Neutrophil (primary cell): ENCODE results near the gene CORT.
"Not testable (repeated sequence)": the region's sequence is repeated elsewhere in the genome, so short reads cannot be mapped to it uniquely, and the experiment has no call there.

Experiments
- H3K27ac ChIP-seq: fragments of 200-600 bp; sonication (generic); 2 replicates; pipeline ENCODE4 v1.5.1; 2016; ENCODE audit warnings: mild to moderate bottlenecking, moderate library complexity
- H3K27me3 ChIP-seq: fragments of 200-600 bp; sonication (generic); 2 replicates; pipeline ENCODE4 v1.6.0; 2016; ENCODE audit warnings: mild to moderate bottlenecking
- H3K36me3 ChIP-seq: fragments of 200-600 bp; sonication (generic); 2 replicates; pipeline ENCODE4 v1.5.1; 2017
- H3K4me1 ChIP-seq, 2 experiments: fragments of 200-600 bp in 1 of 2; sonication (generic) in 1 of 2; 1 replicate in 1 of 2; 2 replicates in 1 of 2; pipeline versions ENCODE4 v1.5.1 to v1.6.1; 2013 to 2016; ENCODE audit warnings: low read depth in 1 of 2, low read length in 1 of 2, mild to moderate bottlenecking in 1 of 2, moderate library complexity in 1 of 2; ENCODE audit not compliant: control insufficient read depth in 1 of 2, insufficient read depth in 1 of 2
- H3K4me3 ChIP-seq, 2 experiments: fragments of 200-600 bp in 1 of 2; sonication (generic) in 1 of 2; 1 replicate in 1 of 2; 2 replicates in 1 of 2; pipeline ENCODE4 v1.5.1; 2013 to 2016; ENCODE audit warnings: low read depth in 1 of 2, low read length in 1 of 2, mild to moderate bottlenecking in 1 of 2, moderate library complexity in 1 of 2
- H3K9me3 ChIP-seq: fragments of 200-600 bp; sonication (generic); 2 replicates; pipeline ENCODE4 v1.5.1; 2016
- TF ChIP-seq, protein P1 (sequence below): fragments of 200-600 bp; sonication (generic); IDR thresholded peaks from 2 replicates; pipeline ENCODE4 v1.5.1; 2016; ENCODE audit warnings: antibody characterized with exemption

Gene CORT, protein sequence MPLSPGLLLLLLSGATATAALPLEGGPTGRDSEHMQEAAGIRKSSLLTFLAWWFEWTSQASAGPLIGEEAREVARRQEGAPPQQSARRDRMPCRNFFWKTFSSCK

DNA sequence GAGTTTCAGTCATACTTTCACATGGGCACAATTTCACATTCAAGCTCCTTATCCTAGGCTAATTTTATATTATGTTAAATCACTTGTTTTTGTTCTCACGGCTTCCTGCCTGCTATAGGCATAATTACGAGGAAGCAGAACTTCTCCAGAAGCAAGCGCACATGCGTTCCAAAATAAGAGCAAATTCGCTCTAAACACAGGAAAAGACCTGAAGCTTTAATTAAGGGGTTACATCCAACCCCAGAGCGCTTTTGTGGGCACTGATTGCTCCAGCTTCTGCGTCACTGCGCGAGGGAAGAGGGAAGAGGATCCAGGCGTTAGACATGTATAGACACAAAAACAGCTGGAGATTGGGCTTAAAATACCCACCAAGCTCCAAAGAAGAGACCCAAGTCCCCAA lies at the start of gene CORT:
Gene CORT (plus strand): TSS at position 281 of the 400 bp plus-strand sequence. CDS start 193 bp downstream, outside the sequence.
- TF ChIP-seq, protein P1, sequence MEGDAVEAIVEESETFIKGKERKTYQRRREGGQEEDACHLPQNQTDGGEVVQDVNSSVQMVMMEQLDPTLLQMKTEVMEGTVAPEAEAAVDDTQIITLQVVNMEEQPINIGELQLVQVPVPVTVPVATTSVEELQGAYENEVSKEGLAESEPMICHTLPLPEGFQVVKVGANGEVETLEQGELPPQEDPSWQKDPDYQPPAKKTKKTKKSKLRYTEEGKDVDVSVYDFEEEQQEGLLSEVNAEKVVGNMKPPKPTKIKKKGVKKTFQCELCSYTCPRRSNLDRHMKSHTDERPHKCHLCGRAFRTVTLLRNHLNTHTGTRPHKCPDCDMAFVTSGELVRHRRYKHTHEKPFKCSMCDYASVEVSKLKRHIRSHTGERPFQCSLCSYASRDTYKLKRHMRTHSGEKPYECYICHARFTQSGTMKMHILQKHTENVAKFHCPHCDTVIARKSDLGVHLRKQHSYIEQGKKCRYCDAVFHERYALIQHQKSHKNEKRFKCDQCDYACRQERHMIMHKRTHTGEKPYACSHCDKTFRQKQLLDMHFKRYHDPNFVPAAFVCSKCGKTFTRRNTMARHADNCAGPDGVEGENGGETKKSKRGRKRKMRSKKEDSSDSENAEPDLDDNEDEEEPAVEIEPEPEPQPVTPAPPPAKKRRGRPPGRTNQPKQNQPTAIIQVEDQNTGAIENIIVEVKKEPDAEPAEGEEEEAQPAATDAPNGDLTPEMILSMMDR: no peak
- H3K27me3 ChIP-seq: peaks cover 22% of the 10 kb centered on the region
- no peaks in the 10 kb centered on the region for H3K36me3 ChIP-seq
- H3K4me1 ChIP-seq: no peaks in the 10 kb centered on the region
- no peak within 1 kb of the TSS for H3K4me3 ChIP-seq
- H3K27ac ChIP-seq: no peak within 1 kb of the TSS
- no peaks in the 10 kb centered on the region for H3K9me3 ChIP-seq

GRCh38 chr1:10401281-10401680 lies 48.5 kb upstream of the CORT start:
- Histone ChIP-seq H3K4me3 (peak overlapping the region; percentile 92 to 100), H3K36me3 (peaks cover 56% of the 10 kb centered on the region), H3K27me3 (no peaks in the 10 kb centered on the region), H3K27ac (peak overlapping the region; percentile 96), H3K9me3 (no peaks in the 10 kb centered on the region), H3K4me1 (peaks cover 51 to 67% of the 10 kb centered on the region in 2 experiments)
- TF ChIP-seq, protein P1: no peak

- TF ChIP-seq, protein P1: no peak
- H3K4me3 ChIP-seq: no peak overlapping the region
- peaks cover 71% of the 10 kb centered on the region for H3K36me3 ChIP-seq
- peaks cover 45 to 67% of the 10 kb centered on the region in 2 experiments for H3K4me1 ChIP-seq
- no peaks in the 10 kb centered on the region for H3K27me3 ChIP-seq
- H3K9me3 ChIP-seq: no peaks in the 10 kb centered on the region
- peak overlapping the region; percentile 96 for H3K27ac ChIP-seq
Measured at GRCh38 chr1:10402729-10403274, 47.0 kb upstream of the CORT start.

DNA sequence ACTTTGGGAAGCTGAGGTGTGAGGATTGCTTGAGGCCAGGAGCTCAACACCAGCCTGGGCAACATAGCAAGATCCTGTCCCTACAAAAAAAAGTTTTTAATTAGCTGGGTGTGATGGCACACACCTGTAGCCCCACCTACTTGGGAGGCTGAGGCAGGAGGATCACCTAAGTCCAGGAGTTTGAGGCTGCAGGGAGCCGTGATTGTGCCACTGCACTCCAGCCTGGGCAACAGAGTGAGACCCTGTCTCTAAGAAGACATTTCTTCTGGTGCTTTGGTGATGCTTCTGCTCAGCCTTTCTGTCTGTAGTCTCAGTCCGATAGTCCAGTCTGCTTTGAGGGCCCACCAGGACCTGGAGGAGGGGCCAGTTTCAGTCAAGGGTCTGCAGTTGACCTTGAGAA lies 42.6 kb upstream of the CORT start:
- Histone ChIP-seq H3K4me1 (peaks cover 49 to 73% of the 10 kb centered on the region in 2 experiments), H3K4me3 (no peak overlapping the region), H3K27ac (peak overlapping the region; percentile 98), H3K36me3 (peaks cover 100% of the 10 kb centered on the region), H3K27me3 (no peaks in the 10 kb centered on the region), H3K9me3 (no peaks in the 10 kb centered on the region)
- TF ChIP-seq, protein P1: no peak

DNA sequence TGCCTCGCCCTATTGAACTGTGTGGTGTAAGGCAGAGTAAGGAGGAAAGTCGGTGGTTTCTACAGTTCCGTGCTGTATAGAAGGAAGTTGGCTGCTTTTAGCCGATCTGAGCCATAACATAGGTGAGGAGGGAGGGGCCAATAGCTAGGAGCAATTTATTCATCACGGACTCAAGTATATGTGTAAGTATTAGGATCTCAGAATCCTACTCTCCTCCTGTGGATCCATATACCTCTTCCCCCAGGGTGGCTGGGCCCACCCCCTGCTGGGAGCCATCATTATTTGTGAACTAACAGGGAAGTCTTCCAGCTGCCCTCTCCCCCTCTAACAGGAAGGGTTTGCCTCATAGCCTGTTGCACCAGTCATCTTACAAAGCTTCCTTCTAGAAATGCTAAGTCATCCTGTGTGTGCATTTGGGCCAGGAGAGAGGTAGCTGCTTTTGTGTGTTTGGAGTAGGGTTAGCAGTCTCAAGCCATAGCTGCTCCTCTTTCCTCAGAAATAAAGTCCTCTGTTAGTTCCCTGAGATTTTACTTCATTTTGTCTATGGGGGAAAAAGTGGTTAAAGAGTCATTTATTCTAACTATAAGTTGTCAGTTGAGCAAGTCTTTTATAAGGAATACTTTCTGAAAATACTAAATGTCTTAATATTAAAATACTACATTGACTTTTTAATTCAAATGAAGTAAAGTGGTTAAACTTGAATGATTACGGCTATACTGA lies 34.5 kb upstream of the CORT start:
- peak overlapping the region; percentile 98 for H3K27ac ChIP-seq
- peaks cover 85% of the 10 kb centered on the region for H3K36me3 ChIP-seq
- H3K9me3 ChIP-seq: no peaks in the 10 kb centered on the region
- peaks cover 55 to 64% of the 10 kb centered on the region in 2 experiments for H3K4me1 ChIP-seq
- H3K27me3 ChIP-seq: no peaks in the 10 kb centered on the region
- H3K4me3 ChIP-seq: peak overlapping the region; percentile 56 to 60
- TF ChIP-seq, protein P1: peak; percentile 53

- peaks cover 85% of the 10 kb centered on the region for H3K36me3 ChIP-seq
Measured at GRCh38 chr1:10415967-10416366, 33.9 kb upstream of the CORT start.

DNA sequence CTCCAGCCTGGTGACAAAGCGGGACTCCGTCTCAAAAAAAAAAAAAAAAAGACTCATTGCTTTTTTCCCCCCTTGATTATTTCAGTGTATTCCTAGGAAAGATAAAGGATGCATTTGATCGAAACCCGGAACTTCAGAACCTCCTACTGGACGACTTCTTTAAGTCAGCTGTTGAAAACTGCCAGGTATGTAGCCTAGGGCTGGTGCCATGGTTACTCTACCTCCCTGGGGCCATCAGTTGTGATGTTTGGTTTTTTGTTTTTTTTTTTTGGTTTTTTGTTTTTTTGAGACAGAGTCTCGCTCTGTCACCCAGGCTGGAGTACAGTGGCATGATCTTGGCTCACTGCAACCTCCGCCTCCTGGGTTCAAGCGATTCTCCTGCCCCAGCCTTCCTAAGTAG lies 31.1 kb upstream of the CORT start:
- H3K27ac ChIP-seq: peak overlapping the region; percentile 98
- not testable (repeated sequence) for H3K4me3 ChIP-seq, H3K27me3 ChIP-seq, H3K9me3 ChIP-seq
- H3K36me3 ChIP-seq: peaks cover 85% of the 10 kb centered on the region
- peaks cover 35 to 39% of the 10 kb centered on the region in 2 experiments for H3K4me1 ChIP-seq

More at GRCh38 chr1:10415967-10416366, 33.9 kb upstream of the CORT start:
- not testable (repeated sequence) for H3K9me3 ChIP-seq, H3K27me3 ChIP-seq
- peak overlapping the region; percentile 56 to 60 for H3K4me3 ChIP-seq
- peak overlapping the region; percentile 98 for H3K27ac ChIP-seq
- peaks cover 55 to 62% of the 10 kb centered on the region in 2 experiments for H3K4me1 ChIP-seq
